ENCODE measurements around the gene POP5. TPM values are rescaled to one million over a fixed set of nuclear protein-coding genes. Genes with fewer than 3 reads are reported as not detected.
"Not testable (repeated sequence)": the region's sequence is repeated elsewhere in the genome, so short reads cannot be mapped to it uniquely, and the experiment has no call there.

The POP5 gene
- total RNA-seq, 1 experiment from 2014 or later = 43.7 TPM

- DNase-seq (ENCODE audit: low read depth, low spot score) (no peak), ATAC-seq (no peak)
- Histone ChIP-seq H3K27me3 (ENCODE audit: control insufficient read depth, insufficient read depth, low read length) (no peaks in the 10 kb centered on the region; the same call in 1 of the 2 replicates), H3K36me3 (ENCODE audit: control insufficient read depth, insufficient read depth, low read length) (no peaks in the 10 kb centered on the region), H3K27ac (ENCODE audit: low read length) (no peak overlapping the region), H3K4me3 (ENCODE audit: low read depth in 2 of 2, low read length in 2 of 2) (no peak overlapping the region), H3K9me3 (ENCODE audit: control insufficient read depth, insufficient read depth, low read depth, low read length) (no peaks in the 10 kb centered on the region), H3K4me1 (ENCODE audit: control insufficient read depth, insufficient read depth, low read length) (no peaks in the 10 kb centered on the region)
- TF ChIP-seq REST (IDR thresholded peaks at IDR 0.05; ENCODE audit: insufficient read depth in 1 of 2, low read depth in 2 of 2, low read length in 1 of 2) (no peak), TCF7L2 (IDR thresholded peaks at IDR 0.05; ENCODE audit: low read depth, low read length) (no peak), CTCF (IDR thresholded peaks at IDR 0.05) (no peak), POLR2AphosphoS5 (IDR thresholded peaks at IDR 0.05; ENCODE audit: low read depth, low read length) (no peak), SIN3A (IDR thresholded peaks at IDR 0.05; ENCODE audit: borderline replicate concordance, insufficient read depth, low read depth, low read length) (no peak)
- ChIA-PET POLR2A (no interaction called here), CTCF (no interaction called here)
- in situ Hi-C loops (cut with HindIII; ENCODE audit: low pct_unique_long_range_greater_than_20kb, low sequenced_read_pairs) = no loop called here
- no TSS peak for BruUV-seq (replicated peaks)
- intact Hi-C loops (cut with micrococcal nuclease; ENCODE audit: unreplicated experiment) = no loop called here
Observed at GRCh38 chr12:120610560-120610959, 29.4 kb upstream of the POP5 start.

- H3K27me3 ChIP-seq (ENCODE audit: control insufficient read depth, insufficient read depth, low read length); ATAC-seq; H3K36me3 ChIP-seq (ENCODE audit: control insufficient read depth, insufficient read depth, low read length); DNase-seq (ENCODE audit: low read depth, low spot score); H3K4me1 ChIP-seq (ENCODE audit: control insufficient read depth, insufficient read depth, low read length); intact Hi-C loops (cut with micrococcal nuclease; ENCODE audit: unreplicated experiment); H3K27ac ChIP-seq (ENCODE audit: low read length); H3K4me3 ChIP-seq (ENCODE audit: low read depth in 2 of 2, low read length in 2 of 2); in situ Hi-C loops (cut with HindIII; ENCODE audit: low pct_unique_long_range_greater_than_20kb, low sequenced_read_pairs); BruUV-seq (replicated peaks); H3K9me3 ChIP-seq (ENCODE audit: control insufficient read depth, insufficient read depth, low read depth, low read length): not testable (repeated sequence)
- CTCF ChIA-PET = interaction anchor here (0.6 to 1.0 kb wide), 3 partner anchors 19 to 441 kb away, joined by 6 to 7 read pairs (median 6); partner anchors contain the start of gene POP5
- POLR2A ChIA-PET = interaction anchor here (0.6 kb wide), 1 partner anchor 79 kb away, joined by 9 read pairs; no protein-coding TSS in a partner anchor
Observed at GRCh38 chr12:120602416-120602815, 21.2 kb upstream of the POP5 start.

GRCh38 chr12:120599672-120600552 is 18.7 kb upstream of the POP5 start:
- BruUV-seq (replicated peaks) = no TSS peak
- no peak overlapping the region for H3K27ac ChIP-seq (ENCODE audit: low read length)
- intact Hi-C loops (cut with micrococcal nuclease; ENCODE audit: unreplicated experiment) (no loop called here), in situ Hi-C loops (cut with HindIII; ENCODE audit: low pct_unique_long_range_greater_than_20kb, low sequenced_read_pairs) (no loop called here)
- H3K27me3 ChIP-seq (ENCODE audit: control insufficient read depth, insufficient read depth, low read length) = no peaks in the 10 kb centered on the region
- ChIA-PET POLR2A (no interaction called here), CTCF (interaction anchor here (0.6 kb wide), 1 partner anchor 286 kb away, joined by 5 read pairs; no protein-coding TSS in a partner anchor)
- TF ChIP-seq REST (IDR thresholded peaks at IDR 0.05; ENCODE audit: insufficient read depth in 1 of 2, low read depth in 2 of 2, low read length in 1 of 2) (no peak), POLR2AphosphoS5 (IDR thresholded peaks at IDR 0.05; ENCODE audit: low read depth, low read length) (no peak)
- H3K4me3 ChIP-seq (ENCODE audit: low read depth in 2 of 2, low read length in 2 of 2) = no peak overlapping the region
- DNase-seq (ENCODE audit: low read depth, low spot score) (no peak), ATAC-seq (peak; percentile 51; the same call in 1 of the 2 replicates)
- H3K36me3 ChIP-seq (ENCODE audit: control insufficient read depth, insufficient read depth, low read length) = no peaks in the 10 kb centered on the region
- no peaks in the 10 kb centered on the region for H3K9me3 ChIP-seq (ENCODE audit: control insufficient read depth, insufficient read depth, low read depth, low read length)
- H3K4me1 ChIP-seq (ENCODE audit: control insufficient read depth, insufficient read depth, low read length) = peaks cover 8% of the 10 kb centered on the region
